HUES48 (cell line): ENCODE measurements around the gene TENT4B.
"Not testable (repeated sequence)": the region's sequence is repeated elsewhere in the genome, so short reads cannot be mapped to it uniquely, and the experiment has no call there.

Experiments used
- H3K27ac ChIP-seq: one replicate; pipeline ENCODE4 v1.7.0; 2013; ENCODE audit warnings: low read depth, low read length, inconsistent platforms
- H3K27me3 ChIP-seq: 2 replicates; pipeline ENCODE4 v1.6.1; 2013; ENCODE audit warnings: mild to moderate bottlenecking, low read length; ENCODE audit not compliant: control insufficient read depth, insufficient read depth
- H3K36me3 ChIP-seq: 2 replicates; pipeline ENCODE4 v1.6.1; 2013; ENCODE audit warnings: low read length; ENCODE audit not compliant: control insufficient read depth, insufficient read depth
- H3K4me1 ChIP-seq: 2 replicates; pipeline ENCODE4 v1.6.1; 2013; ENCODE audit warnings: mild to moderate bottlenecking, low read length; ENCODE audit not compliant: control insufficient read depth, insufficient read depth
- H3K4me3 ChIP-seq: 2 replicates; pipeline ENCODE4 v1.5.1; 2013; ENCODE audit warnings: mild to moderate bottlenecking, low read depth, low read length
- H3K9ac ChIP-seq: 2 replicates; pipeline ENCODE4 v1.6.1; 2013; ENCODE audit warnings: mild to moderate bottlenecking, low read depth, low read length, moderate library complexity
- H3K9me3 ChIP-seq: 2 replicates; pipeline ENCODE4 v1.6.1; 2013; ENCODE audit warnings: low read length; ENCODE audit not compliant: control insufficient read depth, insufficient read depth

Gene TENT4B

DNA sequence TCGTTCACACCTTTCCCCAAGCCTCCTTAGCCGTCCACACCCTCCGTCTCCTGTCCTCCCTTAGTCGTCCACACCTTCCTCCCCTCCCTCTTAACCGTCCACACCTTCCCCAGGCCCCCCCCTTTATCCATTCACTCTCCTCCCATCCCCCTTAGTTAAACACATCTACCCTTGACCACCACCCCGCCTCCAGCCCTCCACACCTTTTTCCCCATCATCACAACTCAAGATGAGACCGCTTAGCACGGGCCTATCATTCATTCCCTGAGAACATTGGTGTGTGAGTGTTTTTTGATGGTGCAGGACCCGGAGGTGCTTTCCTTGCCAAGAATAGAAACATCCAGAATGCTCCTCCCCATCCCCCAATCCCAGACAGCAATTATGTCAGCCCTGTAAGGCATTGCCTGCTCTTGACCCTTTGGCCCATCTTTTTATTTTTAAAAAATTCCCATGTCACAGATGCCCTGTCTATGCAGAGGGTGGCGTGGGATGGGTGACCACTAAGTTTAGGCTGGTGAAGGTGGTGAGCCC, 1.4 kb downstream of the TENT4B start:
- no peaks in the 10 kb centered on the region for H3K36me3 ChIP-seq
- no peaks in the 10 kb centered on the region for H3K27me3 ChIP-seq
- H3K9me3 ChIP-seq, result no peaks in the 10 kb centered on the region
- H3K4me1 ChIP-seq, result peaks cover 20% of the 10 kb centered on the region
- H3K4me3 ChIP-seq, result peak overlapping the region; percentile 80
- no peak overlapping the region for H3K27ac ChIP-seq
- no peak overlapping the region for H3K9ac ChIP-seq

DNA sequence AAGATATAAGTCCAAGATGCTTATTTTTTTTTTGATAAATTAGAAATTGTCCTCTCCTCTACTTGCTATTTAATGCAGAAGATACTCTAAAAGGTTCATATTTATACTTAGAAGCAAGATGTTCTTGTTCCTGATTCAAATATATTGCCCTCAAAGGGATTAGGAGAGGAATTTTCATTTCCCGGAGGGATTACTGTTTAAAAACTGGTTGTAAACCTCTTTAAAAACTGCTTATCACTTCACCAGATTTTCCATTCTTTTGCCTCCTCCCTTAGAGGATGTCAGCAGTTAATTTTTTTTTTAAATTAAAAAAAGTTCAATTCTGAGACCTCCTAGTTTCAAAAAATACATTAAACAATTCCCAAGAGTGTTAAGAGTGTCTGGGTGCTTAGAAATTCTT, 2.8 kb downstream of the TENT4B start:
- Histone ChIP-seq H3K9me3 (no peaks in the 10 kb centered on the region), H3K27ac (no peak overlapping the region), H3K36me3 (no peaks in the 10 kb centered on the region), H3K4me3 (0 out of 2 replicates have a peak overlapping the region, but pooled peaks have one; percentile 80), H3K27me3 (no peaks in the 10 kb centered on the region), H3K9ac (no peak overlapping the region), H3K4me1 (peaks cover 20% of the 10 kb centered on the region)

DNA sequence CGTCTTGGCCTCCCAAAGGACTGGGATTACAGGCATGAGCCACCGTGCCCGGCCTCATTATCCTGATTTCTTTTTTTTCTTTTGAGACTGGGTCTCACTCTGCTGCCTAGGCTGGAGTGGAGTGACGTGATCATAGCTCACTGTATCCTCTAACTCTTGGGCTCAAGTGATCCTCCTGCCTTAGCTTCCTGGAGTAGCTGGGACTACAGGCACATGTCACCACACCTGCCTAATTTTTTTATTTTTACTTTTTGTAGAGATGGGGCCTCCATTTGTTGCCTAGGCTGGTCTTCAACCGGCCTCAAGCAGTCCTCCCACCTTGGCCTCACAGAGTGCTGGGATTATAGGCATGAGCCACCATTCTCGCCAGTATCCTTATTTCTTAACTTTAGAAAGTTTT, 3.5 kb downstream of the TENT4B start:
- Histone ChIP-seq H3K36me3 (no peaks in the 10 kb centered on the region), H3K9me3 (no peaks in the 10 kb centered on the region), H3K9ac (no peak overlapping the region), H3K4me1 (peaks cover 20% of the 10 kb centered on the region), H3K4me3 (no peak overlapping the region), H3K27me3 (no peaks in the 10 kb centered on the region), H3K27ac (no peak overlapping the region)

DNA sequence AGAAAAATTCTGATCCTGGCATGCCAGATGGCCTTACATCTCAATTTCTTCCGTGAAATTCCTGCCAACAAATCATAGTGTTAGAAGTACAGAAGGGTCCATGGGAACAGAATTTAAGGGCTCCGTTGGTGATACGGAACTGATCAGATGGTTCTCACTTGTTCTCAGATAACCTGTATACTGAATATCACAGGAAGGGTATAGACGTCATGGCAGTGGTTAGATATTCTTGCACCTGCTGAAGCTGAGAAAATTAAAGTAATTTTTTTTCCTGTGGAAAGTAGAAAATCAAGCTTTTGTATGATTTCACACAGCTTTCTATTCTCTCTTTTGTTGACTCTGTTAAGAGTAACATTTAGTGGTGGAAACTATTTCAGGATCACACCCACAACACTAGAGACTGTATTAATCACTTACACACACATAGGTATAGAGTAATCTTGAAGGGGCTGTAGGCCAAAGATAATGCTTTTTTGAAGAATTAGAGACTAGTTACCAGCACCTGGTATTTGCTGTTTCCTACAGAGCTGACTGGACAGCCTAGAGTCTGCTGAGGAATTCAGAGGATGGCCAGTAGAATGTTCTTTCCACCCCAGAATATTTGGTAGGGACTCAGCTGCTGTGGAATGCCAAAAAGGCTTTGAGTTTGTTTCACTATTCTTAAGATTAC, 7.5 kb downstream of the TENT4B start:
- no peaks in the 10 kb centered on the region for H3K9me3 ChIP-seq
- no peak overlapping the region for H3K4me3 ChIP-seq
- H3K4me1 ChIP-seq, result peaks cover 4% of the 10 kb centered on the region
- H3K9ac ChIP-seq, result no peak overlapping the region
- no peaks in the 10 kb centered on the region for H3K27me3 ChIP-seq
- no peak overlapping the region for H3K27ac ChIP-seq
- H3K36me3 ChIP-seq, result no peaks in the 10 kb centered on the region

DNA sequence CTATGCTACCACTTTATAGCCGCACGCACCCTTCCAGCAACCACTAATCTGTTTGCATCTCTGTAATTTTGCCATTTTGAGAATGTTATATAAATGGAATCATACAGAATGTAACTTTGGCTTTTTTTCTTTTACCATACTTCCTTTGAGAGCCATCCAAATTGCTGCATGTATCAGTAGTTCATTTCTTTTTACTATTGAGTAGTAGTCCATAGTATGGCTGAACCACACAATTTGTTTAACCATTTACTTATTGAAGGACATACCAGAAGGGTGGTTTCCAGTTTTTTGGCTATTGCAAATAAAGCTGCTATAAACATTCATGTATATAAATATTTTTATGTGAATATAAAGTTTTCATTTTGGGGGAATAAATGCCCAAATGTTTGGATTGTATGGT, 8.8 kb downstream of the TENT4B start:
- Histone ChIP-seq H3K4me1 (no peaks in the 10 kb centered on the region), H3K27ac (no peak overlapping the region), H3K4me3 (no peak overlapping the region), H3K9me3 (no peaks in the 10 kb centered on the region), H3K9ac (no peak overlapping the region), H3K27me3 (no peaks in the 10 kb centered on the region), H3K36me3 (no peaks in the 10 kb centered on the region)

DNA sequence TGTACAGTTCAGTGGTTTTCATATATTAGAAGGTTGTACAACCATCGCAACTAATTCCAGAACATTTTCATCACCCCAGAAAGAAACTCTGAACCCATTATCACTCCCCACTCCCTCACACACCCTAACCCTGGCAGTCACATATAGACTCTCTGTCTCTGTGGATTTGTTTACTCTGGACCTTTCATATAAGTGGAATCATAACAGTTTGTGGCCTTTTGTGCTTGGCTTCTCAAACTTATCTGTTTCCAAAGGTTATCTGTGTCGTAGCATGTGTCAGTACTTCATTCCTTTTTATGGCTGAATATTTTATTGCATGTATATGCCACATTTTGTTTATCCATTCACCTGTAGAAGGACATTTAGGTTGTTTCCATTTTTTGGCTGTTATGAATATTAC, 12.4 kb downstream of the TENT4B start:
- no peak overlapping the region for H3K27ac ChIP-seq
- H3K9me3 ChIP-seq, result no peaks in the 10 kb centered on the region
- no peaks in the 10 kb centered on the region for H3K4me1 ChIP-seq
- no peaks in the 10 kb centered on the region for H3K27me3 ChIP-seq
- no peak overlapping the region for H3K4me3 ChIP-seq
- H3K9ac ChIP-seq, result no peak overlapping the region
- no peaks in the 10 kb centered on the region for H3K36me3 ChIP-seq

DNA sequence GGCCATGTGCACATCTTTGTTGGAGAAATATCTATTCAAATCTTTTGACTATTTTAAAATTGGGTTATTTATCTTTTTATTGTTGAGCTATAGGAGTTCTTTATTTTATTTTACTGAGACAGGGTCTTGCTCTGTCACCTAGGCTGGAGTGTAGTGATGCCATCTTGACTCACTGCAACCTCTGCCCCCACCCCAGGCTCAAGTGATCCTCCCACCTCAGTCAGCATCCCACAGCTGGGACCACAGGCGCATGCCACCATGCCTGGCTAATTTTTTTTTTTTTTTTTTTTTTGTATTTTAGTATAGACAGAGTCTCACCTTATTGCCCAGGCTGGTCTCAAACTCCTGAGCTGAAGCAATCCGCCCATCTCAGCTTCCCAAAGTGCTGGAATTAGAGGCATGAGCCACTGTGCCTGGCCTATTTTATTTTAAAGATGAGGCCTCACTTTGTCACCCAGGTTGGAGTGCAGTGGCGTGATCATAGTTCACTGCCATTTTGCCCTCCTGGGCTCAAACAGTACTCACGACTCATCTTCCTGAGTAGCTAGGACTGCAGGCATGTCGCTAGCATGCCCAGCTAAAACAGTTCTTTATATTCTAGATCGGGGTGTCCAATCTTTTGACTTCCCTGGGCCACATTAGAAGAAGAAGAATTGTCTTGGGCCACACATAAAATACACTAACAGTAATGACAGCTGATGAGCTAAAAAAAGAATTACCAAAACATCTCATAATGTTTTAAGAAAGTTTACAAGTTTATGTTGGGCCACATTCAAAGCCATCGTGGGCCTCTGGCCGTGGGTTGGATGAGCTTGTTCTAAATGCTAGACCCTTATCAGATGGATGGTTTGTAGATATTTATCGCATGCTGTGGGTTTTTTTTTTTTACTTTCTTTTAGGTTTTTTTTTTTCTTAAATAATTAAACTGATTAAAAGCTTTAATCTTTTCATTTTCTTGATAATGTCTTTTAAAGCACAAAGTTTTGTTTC, 13.7 kb downstream of the TENT4B start:
- no peaks in the 10 kb centered on the region for H3K27me3 ChIP-seq
- no peaks in the 10 kb centered on the region for H3K4me1 ChIP-seq
- no peaks in the 10 kb centered on the region for H3K9me3 ChIP-seq
- H3K36me3 ChIP-seq, result no peaks in the 10 kb centered on the region
- no peak overlapping the region for H3K4me3 ChIP-seq
- no peak overlapping the region for H3K27ac ChIP-seq
- H3K9ac ChIP-seq, result no peak overlapping the region

DNA sequence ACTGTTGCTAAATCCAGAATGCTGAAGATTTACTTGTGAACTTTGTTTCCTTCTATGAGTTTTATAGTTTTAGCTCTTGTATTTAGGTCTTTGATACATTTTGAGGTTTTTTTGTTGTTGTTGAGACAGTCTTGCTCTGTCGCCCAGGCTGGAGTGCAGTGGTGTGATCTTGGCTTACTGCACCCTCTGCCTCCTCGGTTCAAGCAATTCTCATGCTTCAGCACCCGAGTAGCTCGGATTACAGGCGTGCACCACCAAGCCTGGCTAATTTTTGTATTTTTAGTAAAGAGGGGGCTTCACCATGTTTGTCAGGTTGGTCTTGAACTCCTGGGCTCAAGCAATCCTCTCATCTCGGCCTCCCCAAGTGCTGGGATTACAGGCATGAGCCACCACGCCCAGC, 14.4 kb downstream of the TENT4B start:
- no peak overlapping the region for H3K27ac ChIP-seq
- H3K4me3 ChIP-seq, result no peak overlapping the region
- no peaks in the 10 kb centered on the region for H3K27me3 ChIP-seq
- no peaks in the 10 kb centered on the region for H3K4me1 ChIP-seq
- no peaks in the 10 kb centered on the region for H3K36me3 ChIP-seq
- H3K9me3 ChIP-seq, result no peaks in the 10 kb centered on the region
- no peak overlapping the region for H3K9ac ChIP-seq

DNA sequence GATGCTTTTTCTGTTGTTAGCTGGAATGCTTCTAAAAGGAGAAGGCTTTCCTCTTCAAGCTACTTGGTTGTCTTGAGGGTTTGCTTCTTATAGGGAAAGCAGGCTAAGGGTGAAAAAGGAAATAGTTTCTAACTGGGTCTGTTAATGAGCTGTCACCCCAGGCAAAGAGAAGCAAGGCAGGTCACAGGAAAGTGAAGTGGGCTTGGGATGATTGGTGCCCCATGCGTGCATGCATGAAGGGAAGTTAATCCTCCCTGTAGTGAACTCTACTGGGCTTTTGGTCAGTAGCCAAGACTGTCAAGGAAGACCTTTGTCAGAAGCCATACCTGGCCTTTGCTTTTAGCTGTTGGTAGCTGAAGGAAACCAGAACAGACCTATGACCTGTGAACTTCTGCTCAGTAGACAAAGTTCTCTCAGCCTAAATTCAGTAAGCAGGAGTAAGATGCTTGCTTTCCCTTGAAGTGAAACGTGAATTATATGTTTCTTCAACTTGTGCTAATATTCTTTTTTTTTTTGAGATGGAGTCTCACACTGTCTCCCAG, 16.5 kb downstream of the TENT4B start:
- Histone ChIP-seq H3K27ac (no peak overlapping the region), H3K4me3 (no peak overlapping the region), H3K9me3 (no peaks in the 10 kb centered on the region), H3K27me3 (no peaks in the 10 kb centered on the region), H3K9ac (no peak overlapping the region), H3K36me3 (no peaks in the 10 kb centered on the region), H3K4me1 (no peaks in the 10 kb centered on the region)

DNA sequence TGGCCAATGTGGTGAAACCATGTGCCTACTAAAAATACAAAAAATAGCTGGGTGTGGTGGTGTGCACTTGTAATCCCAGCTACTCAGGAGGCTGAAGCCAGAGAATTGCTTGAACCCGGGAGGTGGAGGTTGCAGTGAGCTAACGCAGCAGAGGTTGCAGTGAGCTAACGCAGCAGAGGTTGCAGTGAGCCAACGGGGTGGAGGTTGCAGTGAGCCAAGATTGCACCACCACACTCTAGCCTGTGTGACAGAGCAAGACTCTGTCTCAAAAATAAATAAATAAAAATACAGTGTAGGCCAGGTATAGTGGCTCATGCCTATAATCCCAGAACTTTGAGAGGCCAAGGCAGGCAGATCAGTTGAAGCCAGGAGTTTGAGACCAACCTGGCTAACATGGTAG, 18.7 kb downstream of the TENT4B start:
- H3K36me3 ChIP-seq, H3K9ac ChIP-seq, H3K4me1 ChIP-seq, H3K4me3 ChIP-seq, H3K9me3 ChIP-seq, H3K27ac ChIP-seq, H3K27me3 ChIP-seq: not testable (repeated sequence)
